K562 (cell line): ENCODE measurements around the gene MRM2. TPM values are rescaled to one million over a fixed set of nuclear protein-coding genes. Genes with fewer than 3 reads are reported as not detected.

Source experiments
- FOXA3 ChIP-seq, 2 experiments: fragments of 450-650 bp in 1 of 2; sonication (generic) in 1 of 2; formaldehyde crosslinking; IDR thresholded peaks in 1 of 2; conservative IDR thresholded peaks in 1 of 2; 2 replicates each; pipeline versions ENCODE4 v1.4.0 to v1.8.0; 2020 to 2022; ENCODE audit warnings: mild to moderate bottlenecking in 2 of 2, missing genetic modification reagents in 1 of 2
- HDAC1 ChIP-seq, 2 experiments: fragments of 450-650 bp; IDR thresholded peaks; 2 replicates each; pipeline ENCODE4 v1.6.1; 2016 to 2017; ENCODE audit warnings: inconsistent platforms in 1 of 2, mild to moderate bottlenecking in 1 of 2, moderate library complexity in 1 of 2
- HDAC3 ChIP-seq: fragments of 450-650 bp; IDR thresholded peaks from 2 replicates; pipeline ENCODE4 v1.6.1; 2018; ENCODE audit warnings: borderline replicate concordance, mild to moderate bottlenecking, moderate library complexity; ENCODE audit not compliant: partially characterized antibody
- HDGF ChIP-seq: fragments of 450-650 bp; IDR thresholded peaks from 2 replicates; pipeline ENCODE4 v1.6.1; 2016
- MCM3 ChIP-seq: fragments of 450-650 bp; IDR thresholded peaks from 2 replicates; pipeline ENCODE4 v1.6.1; 2016
- MYC ChIP-seq, 2 experiments: fragments of 250-450 bp in 1 of 2; sonication (Bioruptor Pico) in 1 of 2; IDR thresholded peaks; 2 replicates each; pipeline versions ENCODE4 v1.5.1 to v1.6.1; 2012 to 2021; ENCODE audit warnings: low read depth in 2 of 2, borderline replicate concordance in 1 of 2, improper control_type of control experiment in 1 of 2, low read length in 1 of 2, mild to moderate bottlenecking in 1 of 2, moderate library complexity in 1 of 2
- NONO ChIP-seq, 2 experiments: fragments of 200-400 bp in 1 of 2; fragments of 450-650 bp in 1 of 2; formaldehyde crosslinking in 1 of 2; IDR thresholded peaks; 2 replicates each; pipeline ENCODE4 v1.6.1; 2017; ENCODE audit warnings: low read depth in 2 of 2, mild to moderate bottlenecking in 2 of 2, moderate library complexity in 2 of 2, low read length in 1 of 2
- SAFB ChIP-seq: fragments of 200-400 bp; formaldehyde crosslinking; IDR thresholded peaks from 2 replicates; pipeline ENCODE4 v1.6.1; 2017; ENCODE audit warnings: low read depth, low read length, borderline replicate concordance
- SIN3A ChIP-seq, 2 experiments: fragments of 150-350 bp in 1 of 2; IDR thresholded peaks; 2 replicates each; pipeline ENCODE4 v1.6.1; 2011 to 2016; ENCODE audit warnings: borderline replicate concordance in 2 of 2, low read depth in 2 of 2, low read length in 2 of 2, mild to moderate bottlenecking in 2 of 2, moderate library complexity in 2 of 2; ENCODE audit not compliant: control insufficient read depth in 1 of 2
- TBP ChIP-seq: optimal IDR thresholded peaks from 2 replicates; pipeline ENCODE3; 2011; ENCODE audit warnings: low read depth, low read length, improper control_type of control experiment
- XRCC3 ChIP-seq: fragments of 450-650 bp; IDR thresholded peaks from 2 replicates; pipeline ENCODE4 v1.6.1; 2017; ENCODE audit warnings: mild to moderate bottlenecking, moderate library complexity
- ZFP36 ChIP-seq: fragments of 150-350 bp; IDR thresholded peaks from 2 replicates; pipeline ENCODE4 v1.6.1; 2018; ENCODE audit warnings: low read length, low read depth; ENCODE audit not compliant: partially characterized antibody
- ZNF12 ChIP-seq: sonication (generic); formaldehyde crosslinking; IDR thresholded peaks from 2 replicates; pipeline ENCODE4 v1.4.0; 2020; ENCODE audit warnings: mild to moderate bottlenecking, missing genetic modification reagents
- ZNF143 ChIP-seq: sonication (generic); formaldehyde crosslinking; IDR thresholded peaks from 2 replicates; pipeline ENCODE4 v1.9.0; 2022; ENCODE audit warnings: mild to moderate bottlenecking, missing genetic modification reagents
- ZNF324 ChIP-seq: fragments of 250-450 bp; sonication (Bioruptor Pico); IDR thresholded peaks from 2 replicates; pipeline ENCODE4 v1.4.0; 2020; ENCODE audit warnings: mild to moderate bottlenecking
- polyA plus RNA-seq, 8 experiments: library from polyadenylated mRNA; depleted of rRNA in 4 of 8; stranded (reverse) in 5 of 8; unstranded in 3 of 8; fragments of >200 nt; fragmentation: Nextera tagmentation in 2 of 8; fragmentation: Illumina TruSeq in 1 of 8; extraction: Ambion mirVana in 2 of 8; extraction: Trizol in 1 of 8; gene quantifications; 2 replicates each; pipeline versions ENCODE4 v1.2.1 to v1.2.3, GENCODE V29; 2011 to 2014; ENCODE audit warnings: inconsistent platforms in 1 of 8, missing spikeins in 1 of 8
- total RNA-seq, 7 experiments: library from RNA; depleted of rRNA in 6 of 7; stranded (reverse); fragments of >200 nt in 6 of 7; fragmentation: Illumina TruSeq in 2 of 7; extraction: Trizol in 2 of 7; gene quantifications; 2 replicates each; pipeline versions ENCODE4 v1.2.1 to v1.2.3, GENCODE V29; 2011 to 2021; ENCODE audit warnings: low replicate concordance in 1 of 7
- TF ChIP-seq, protein P1 (sequence below): fragments of 200-800 bp; sonication (Bioruptor generic); IDR thresholded peaks from 2 replicates; pipeline ENCODE4 v1.6.1; 2017; ENCODE audit warnings: missing genetic modification characterization, missing compliant biosample characterization
- TF ChIP-seq, protein P2 (sequence below), 2 experiments: fragments of 250-450 bp in 1 of 2; fragments of 450-650 bp in 1 of 2; sonication (Bioruptor Pico) in 1 of 2; IDR thresholded peaks; 2 replicates each; pipeline versions ENCODE4 v1.6.1 to v1.8.0; 2016 to 2021; ENCODE audit warnings: mild to moderate bottlenecking in 2 of 2, moderate library complexity in 2 of 2, missing compliant biosample characterization in 1 of 2, missing genetic modification characterization in 1 of 2
- TF ChIP-seq, protein P3 (sequence below): IDR thresholded peaks from 2 replicates; pipeline ENCODE4 v1.6.1; 2011; ENCODE audit not compliant: insufficient read length; ENCODE audit errors: extremely low read depth
- TF ChIP-seq, protein P4 (sequence below), 2 experiments: fragments of 450-650 bp; IDR thresholded peaks; 2 replicates each; pipeline ENCODE4 v1.6.1; 2018; ENCODE audit warnings: mild to moderate bottlenecking in 2 of 2, low read depth in 1 of 2; ENCODE audit not compliant: partially characterized antibody in 2 of 2

MRM2 gene
- total and polyA plus RNA-seq, 9 of the 15 experiments (the other 6 are each of a cell fraction or from before 2014, with no cell fraction given), result 32.4 to 116 (median 50.5) TPM

DNA sequence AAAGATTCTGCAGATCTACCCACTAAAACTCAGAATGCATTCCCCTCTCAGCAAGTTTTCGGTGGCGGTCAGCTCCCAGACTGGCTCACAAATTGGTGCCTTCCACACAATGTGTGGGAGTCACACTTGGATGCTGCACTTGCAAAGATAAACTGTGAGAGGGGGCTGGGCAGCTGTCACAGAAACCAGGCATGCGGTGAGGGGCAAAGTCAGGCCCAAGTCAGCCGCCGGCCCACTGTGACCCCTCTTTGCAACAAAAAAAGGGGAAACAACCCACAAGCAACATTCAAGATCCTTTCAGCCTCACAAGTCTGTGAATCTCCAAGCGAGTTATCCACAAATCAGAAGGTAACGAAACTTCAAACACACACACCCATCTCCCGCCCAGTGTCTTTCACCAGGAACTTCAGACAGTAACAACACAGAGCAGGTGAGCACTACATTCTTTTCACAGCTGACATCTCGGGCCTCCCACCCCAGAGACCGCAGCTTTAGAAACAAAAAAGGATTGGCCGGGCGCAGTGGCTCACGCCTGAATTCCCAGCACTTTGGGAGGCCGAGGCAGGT lies 40.3 kb upstream of the MRM2 start (continued):
- TF ChIP-seq, protein P1, sequence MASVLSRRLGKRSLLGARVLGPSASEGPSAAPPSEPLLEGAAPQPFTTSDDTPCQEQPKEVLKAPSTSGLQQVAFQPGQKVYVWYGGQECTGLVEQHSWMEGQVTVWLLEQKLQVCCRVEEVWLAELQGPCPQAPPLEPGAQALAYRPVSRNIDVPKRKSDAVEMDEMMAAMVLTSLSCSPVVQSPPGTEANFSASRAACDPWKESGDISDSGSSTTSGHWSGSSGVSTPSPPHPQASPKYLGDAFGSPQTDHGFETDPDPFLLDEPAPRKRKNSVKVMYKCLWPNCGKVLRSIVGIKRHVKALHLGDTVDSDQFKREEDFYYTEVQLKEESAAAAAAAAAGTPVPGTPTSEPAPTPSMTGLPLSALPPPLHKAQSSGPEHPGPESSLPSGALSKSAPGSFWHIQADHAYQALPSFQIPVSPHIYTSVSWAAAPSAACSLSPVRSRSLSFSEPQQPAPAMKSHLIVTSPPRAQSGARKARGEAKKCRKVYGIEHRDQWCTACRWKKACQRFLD, result no peak
- TF ChIP-seq FOXA3 (CRISPR knock-in tag; conservative IDR thresholded peaks at IDR 0.05 in 1 of 2, IDR thresholded peaks at IDR 0.05 in 1 of 2) (no peak), SAFB (no peak), MCM3 (no peak), XRCC3 (no peak), ZFP36 (no peak), MYC (IDR thresholded peaks at IDR 0.05; ENCODE audit: low read depth, low read length) (0 out of 2 replicates have a peak, but pooled peaks have one; percentile 27), MYC (CRISPR knock-in tag; IDR thresholded peaks at IDR 0.05; ENCODE audit: borderline replicate concordance, low read depth) (no peak), ZNF143 (no peak), NONO (IDR thresholded peaks at IDR 0.05; ENCODE audit: low read depth in 2 of 2, low read length in 1 of 2) (no peak), TBP (no peak), HDAC1 (IDR thresholded peaks at IDR 0.05) (peak in 1 of 2 experiments; percentile 64; a peak in 2 of 4 replicates), SIN3A (IDR thresholded peaks at IDR 0.05; ENCODE audit: borderline replicate concordance in 2 of 2, control insufficient read depth in 1 of 2, low read depth in 2 of 2, low read length in 2 of 2) (peak in 1 of 2 experiments; percentile 63; a peak in 1 of 4 replicates), HDGF (no peak), HDAC3 (no peak), ZNF324 (CRISPR knock-in tag) (no peak), ZNF12 (CRISPR knock-in tag) (no peak)
- TF ChIP-seq, protein P2, sequence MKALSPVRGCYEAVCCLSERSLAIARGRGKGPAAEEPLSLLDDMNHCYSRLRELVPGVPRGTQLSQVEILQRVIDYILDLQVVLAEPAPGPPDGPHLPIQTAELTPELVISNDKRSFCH (CRISPR knock-in tag; IDR thresholded peaks at IDR 0.05), result no peak
- TF ChIP-seq, protein P2 (tag; IDR thresholded peaks at IDR 0.05), result 0 out of 2 replicates have a peak, but pooled peaks have one; percentile 32
- TF ChIP-seq, protein P3, sequence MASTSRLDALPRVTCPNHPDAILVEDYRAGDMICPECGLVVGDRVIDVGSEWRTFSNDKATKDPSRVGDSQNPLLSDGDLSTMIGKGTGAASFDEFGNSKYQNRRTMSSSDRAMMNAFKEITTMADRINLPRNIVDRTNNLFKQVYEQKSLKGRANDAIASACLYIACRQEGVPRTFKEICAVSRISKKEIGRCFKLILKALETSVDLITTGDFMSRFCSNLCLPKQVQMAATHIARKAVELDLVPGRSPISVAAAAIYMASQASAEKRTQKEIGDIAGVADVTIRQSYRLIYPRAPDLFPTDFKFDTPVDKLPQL, result no peak
- TF ChIP-seq, protein P4, sequence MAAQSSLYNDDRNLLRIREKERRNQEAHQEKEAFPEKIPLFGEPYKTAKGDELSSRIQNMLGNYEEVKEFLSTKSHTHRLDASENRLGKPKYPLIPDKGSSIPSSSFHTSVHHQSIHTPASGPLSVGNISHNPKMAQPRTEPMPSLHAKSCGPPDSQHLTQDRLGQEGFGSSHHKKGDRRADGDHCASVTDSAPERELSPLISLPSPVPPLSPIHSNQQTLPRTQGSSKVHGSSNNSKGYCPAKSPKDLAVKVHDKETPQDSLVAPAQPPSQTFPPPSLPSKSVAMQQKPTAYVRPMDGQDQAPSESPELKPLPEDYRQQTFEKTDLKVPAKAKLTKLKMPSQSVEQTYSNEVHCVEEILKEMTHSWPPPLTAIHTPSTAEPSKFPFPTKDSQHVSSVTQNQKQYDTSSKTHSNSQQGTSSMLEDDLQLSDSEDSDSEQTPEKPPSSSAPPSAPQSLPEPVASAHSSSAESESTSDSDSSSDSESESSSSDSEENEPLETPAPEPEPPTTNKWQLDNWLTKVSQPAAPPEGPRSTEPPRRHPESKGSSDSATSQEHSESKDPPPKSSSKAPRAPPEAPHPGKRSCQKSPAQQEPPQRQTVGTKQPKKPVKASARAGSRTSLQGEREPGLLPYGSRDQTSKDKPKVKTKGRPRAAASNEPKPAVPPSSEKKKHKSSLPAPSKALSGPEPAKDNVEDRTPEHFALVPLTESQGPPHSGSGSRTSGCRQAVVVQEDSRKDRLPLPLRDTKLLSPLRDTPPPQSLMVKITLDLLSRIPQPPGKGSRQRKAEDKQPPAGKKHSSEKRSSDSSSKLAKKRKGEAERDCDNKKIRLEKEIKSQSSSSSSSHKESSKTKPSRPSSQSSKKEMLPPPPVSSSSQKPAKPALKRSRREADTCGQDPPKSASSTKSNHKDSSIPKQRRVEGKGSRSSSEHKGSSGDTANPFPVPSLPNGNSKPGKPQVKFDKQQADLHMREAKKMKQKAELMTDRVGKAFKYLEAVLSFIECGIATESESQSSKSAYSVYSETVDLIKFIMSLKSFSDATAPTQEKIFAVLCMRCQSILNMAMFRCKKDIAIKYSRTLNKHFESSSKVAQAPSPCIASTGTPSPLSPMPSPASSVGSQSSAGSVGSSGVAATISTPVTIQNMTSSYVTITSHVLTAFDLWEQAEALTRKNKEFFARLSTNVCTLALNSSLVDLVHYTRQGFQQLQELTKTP (IDR thresholded peaks at IDR 0.05; ENCODE audit: low read depth in 1 of 2, partially characterized antibody in 2 of 2), result no peak
